Placental pericyte (primary cell): ENCODE data around the gene ACSM6. TPM values are rescaled to one million over a fixed set of nuclear protein-coding genes. Genes with fewer than 3 reads are reported as not detected.

Experiments used
- small RNA-seq: library from RNA; depleted of rRNA; stranded (forward); fragments of <200 nt; gene quantifications from one replicate; pipeline ENCODE3, GENCODE V24; 2012; ENCODE audit warnings: low replicate concordance
- total RNA-seq: library from RNA; depleted of rRNA; stranded (reverse); fragments of >200 nt; gene quantifications from 2 replicates; pipeline ENCODE4 v1.2.3, GENCODE V29; 2012

The ACSM6 gene, protein sequence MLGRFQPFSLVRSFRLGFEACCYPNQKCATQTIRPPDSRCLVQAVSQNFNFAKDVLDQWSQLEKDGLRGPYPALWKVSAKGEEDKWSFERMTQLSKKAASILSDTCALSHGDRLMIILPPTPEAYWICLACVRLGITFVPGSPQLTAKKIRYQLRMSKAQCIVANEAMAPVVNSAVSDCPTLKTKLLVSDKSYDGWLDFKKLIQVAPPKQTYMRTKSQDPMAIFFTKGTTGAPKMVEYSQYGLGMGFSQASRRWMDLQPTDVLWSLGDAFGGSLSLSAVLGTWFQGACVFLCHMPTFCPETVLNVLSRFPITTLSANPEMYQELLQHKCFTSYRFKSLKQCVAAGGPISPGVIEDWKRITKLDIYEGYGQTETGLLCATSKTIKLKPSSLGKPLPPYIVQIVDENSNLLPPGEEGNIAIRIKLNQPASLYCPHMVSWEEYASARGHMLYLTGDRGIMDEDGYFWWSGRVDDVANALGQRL
- total RNA-seq = not detected in 2 replicates

DNA sequence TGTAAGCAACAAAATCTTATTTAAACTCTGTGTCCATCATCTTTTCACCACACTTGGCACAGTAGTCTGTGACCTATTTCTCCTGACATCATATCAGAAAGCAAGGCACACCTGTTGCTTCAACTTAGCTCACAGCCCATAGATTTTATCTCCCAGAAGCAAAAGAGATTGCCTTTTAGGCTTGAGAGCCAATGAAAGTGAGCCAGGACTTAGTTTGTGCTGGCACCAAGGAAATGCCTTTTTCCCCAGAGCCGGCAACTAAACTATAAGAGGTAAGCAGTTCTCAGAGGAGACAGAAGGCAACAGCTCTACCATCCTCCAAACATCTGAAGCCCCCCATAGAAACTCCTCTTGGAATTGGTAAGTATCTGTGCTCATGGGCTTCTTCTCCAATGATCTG lies at the start of gene ACSM6:
Gene ACSM6 (plus strand): TSS at position 295 of the 400 bp plus-strand sequence. CDS start 248 bp downstream, outside the sequence.

Small RNA genes within 50 kb of the gene (small RNA-seq; reads per million reads assigned to genes)
- gene AL157834.3 = not detected

Other genes with a start within 250 kb of the ACSM6 start
- gene CYP2C8, start 124.7 kb upstream of the ACSM6 start, total RNA-seq = not detected in 2 replicates
- gene PDLIM1, start 96.8 kb downstream of the ACSM6 start, total RNA-seq = 37.9 and 105 TPM in 2 replicates